A673 (cell line): ENCODE measurements around the gene INHBE. TPM values are rescaled to one million over a fixed set of nuclear protein-coding genes. Genes with fewer than 3 reads are reported as not detected.
"Not testable (repeated sequence)": the region's sequence is repeated elsewhere in the genome, so short reads cannot be mapped to it uniquely, and the experiment has no call there.

ENCODE experiments used
- BruUV-seq: library from RNA; stranded (reverse); fragments of 400-500 nt; replicated peaks from 2 replicates; lab custom pipeline; 2021; lab: Mats Ljungman, UMichigan
- CTCF ChIA-PET: fragments of 300-600 bp; sonication (Branson Sonifier 250); formaldehyde crosslinking; loops from one replicate; lab custom pipeline; 2022; ENCODE audit warnings: antibody characterized with exemption; lab: Charles Lee
- POLR2A ChIA-PET: fragments of 300-600 bp; sonication (Branson Sonifier 250); formaldehyde crosslinking; loops from one replicate; lab custom pipeline; 2022; ENCODE audit warnings: antibody characterized with exemption; ENCODE audit not compliant: low non-redundant PET; lab: Charles Lee
- DNase-seq: peaks from one replicate; pipeline ENCODE4 v3.0.0-alpha.2; 2015; ENCODE audit warnings: low spot score
- H3K27ac ChIP-seq: fragments of 200-600 bp; sonication (generic); 2 replicates; pipeline ENCODE4 v1.5.1; 2016; ENCODE audit warnings: mixed run types, low read depth, mild to moderate bottlenecking, mixed read lengths, antibody characterized with exemption, low read length; ENCODE audit not compliant: poor library complexity, severe bottlenecking
- H3K27me3 ChIP-seq: fragments of 200-600 bp; sonication (generic); replicated peaks from 2 replicates; pipeline ENCODE4 v1.6.1; 2017; ENCODE audit warnings: mixed run types, low read depth, mild to moderate bottlenecking, mixed read lengths, antibody characterized with exemption, low read length; ENCODE audit not compliant: insufficient read depth, poor library complexity
- H3K36me3 ChIP-seq: fragments of 200-600 bp; sonication (generic); 2 replicates; pipeline ENCODE4 v1.6.1; 2016; ENCODE audit warnings: mixed run types, mild to moderate bottlenecking, mixed read lengths, antibody characterized with exemption, low read length; ENCODE audit not compliant: insufficient read depth, poor library complexity, severe bottlenecking
- H3K4me1 ChIP-seq: fragments of 200-600 bp; sonication (generic); 2 replicates; pipeline ENCODE4 v1.6.1; 2017; ENCODE audit warnings: mixed run types, mild to moderate bottlenecking, mixed read lengths, antibody characterized with exemption, low read length; ENCODE audit not compliant: insufficient read depth, poor library complexity, severe bottlenecking
- H3K4me3 ChIP-seq: fragments of 200-600 bp; sonication (generic); 2 replicates; pipeline ENCODE4 v1.5.1; 2016; ENCODE audit warnings: low read depth, mixed run types, mild to moderate bottlenecking, mixed read lengths, low read length; ENCODE audit not compliant: poor library complexity, severe bottlenecking
- H3K9me3 ChIP-seq: fragments of 200-600 bp; sonication (generic); 2 replicates; pipeline ENCODE4 v1.6.1; 2016; ENCODE audit warnings: mixed run types, low read depth, mild to moderate bottlenecking, mixed read lengths, antibody characterized with exemption, low read length; ENCODE audit not compliant: poor library complexity, severe bottlenecking
- CTCF ChIP-seq: fragments of 300-800, 200-600 bp; sonication (generic); conservative IDR thresholded peaks from 2 replicates; pipeline ENCODE4 v1.5.1; 2017; ENCODE audit warnings: low read depth, mild to moderate bottlenecking, antibody characterized with exemption, low read length, moderate library complexity, mixed read lengths
- EZH2 ChIP-seq: fragments of 200-600 bp; sonication (generic); IDR thresholded peaks from 2 replicates; pipeline ENCODE4 v1.6.1; 2017; ENCODE audit warnings: borderline replicate concordance, low read depth, mild to moderate bottlenecking, mixed read lengths, antibody characterized with exemption, low read length; ENCODE audit not compliant: poor library complexity, severe bottlenecking
- intact Hi-C: fragments of 100-400 bp; cut with micrococcal nuclease; formaldehyde crosslinking; loops from one replicate; pipeline ENCODE4 v1.10.0; 2022; ENCODE audit not compliant: unreplicated experiment
- total RNA-seq: library from RNA; stranded (reverse); gene quantifications from 2 replicates; pipeline ENCODE4 v1.2.3, GENCODE V29; 2021

The INHBE gene
- total RNA-seq, 1 experiment from 2014 or later, result 0.62 TPM

DNA sequence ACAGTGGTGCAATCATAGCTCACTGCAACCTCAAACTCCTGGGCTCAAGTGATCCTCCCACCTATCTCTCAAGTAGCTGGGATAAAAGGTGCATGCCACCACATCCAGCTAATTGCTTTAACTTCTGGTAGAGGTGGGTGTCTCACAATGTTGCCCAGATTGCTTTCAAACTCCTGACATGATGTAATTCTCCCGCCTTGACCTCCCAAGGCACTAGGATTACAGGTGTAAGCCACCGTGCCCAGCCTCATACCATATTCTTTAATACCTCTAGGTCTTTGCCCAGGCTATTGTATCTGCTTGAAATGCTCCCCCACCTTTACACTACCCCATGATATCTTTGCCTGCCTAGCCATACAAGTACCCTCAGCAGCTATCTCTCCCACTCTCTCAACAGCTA is 35.6 kb upstream of the INHBE start:
- Histone ChIP-seq H3K4me1 (no peaks in the 10 kb centered on the region), H3K27ac (no peak overlapping the region), H3K9me3 (no peaks in the 10 kb centered on the region), H3K36me3 (peaks cover 9% of the 10 kb centered on the region), H3K27me3 (no peaks in the 10 kb centered on the region), H3K4me3 (no peak overlapping the region)
- ChIA-PET CTCF (no interaction called here), POLR2A (no interaction called here)
- no peak for DNase-seq
- no TSS peak for BruUV-seq
- TF ChIP-seq EZH2 (no peak), CTCF (no peak)
- intact Hi-C loops, result no loop called here

DNA sequence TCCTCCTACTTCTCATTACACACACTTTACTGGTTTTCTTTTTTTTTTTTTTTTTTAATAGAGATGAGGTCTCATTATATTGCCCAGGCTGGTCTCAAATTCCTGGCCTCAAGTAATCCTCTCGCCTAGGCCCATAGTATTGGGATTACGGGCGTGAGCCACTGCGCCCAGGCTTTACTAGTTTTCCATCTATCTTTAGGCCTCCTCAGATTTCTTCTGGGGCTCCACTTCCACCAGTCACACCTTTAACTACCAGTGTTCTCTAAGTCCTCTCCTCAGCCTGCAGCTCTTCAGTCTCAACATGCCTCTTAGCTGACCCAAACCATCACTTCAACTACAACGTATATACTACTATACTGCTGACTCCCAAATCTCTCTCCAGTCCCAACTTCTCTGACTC is 34.6 kb upstream of the INHBE start:
- H3K36me3 ChIP-seq, result peaks cover 10% of the 10 kb centered on the region
- H3K9me3 ChIP-seq, result no peaks in the 10 kb centered on the region
- H3K4me1 ChIP-seq, result no peaks in the 10 kb centered on the region
- POLR2A ChIA-PET, result no interaction called here
- no peak overlapping the region for H3K4me3 ChIP-seq
- intact Hi-C loops, result loop anchor here (1.0 kb wide), 1 partner anchor 17 kb away; no protein-coding TSS in a partner anchor
- DNase-seq, result no peak
- no peak for TF ChIP-seq EZH2
- TF ChIP-seq CTCF, result no peak
- H3K27me3 ChIP-seq, result no peaks in the 10 kb centered on the region
- no peak overlapping the region for H3K27ac ChIP-seq
- no TSS peak for BruUV-seq
- CTCF ChIA-PET, result no interaction called here

DNA sequence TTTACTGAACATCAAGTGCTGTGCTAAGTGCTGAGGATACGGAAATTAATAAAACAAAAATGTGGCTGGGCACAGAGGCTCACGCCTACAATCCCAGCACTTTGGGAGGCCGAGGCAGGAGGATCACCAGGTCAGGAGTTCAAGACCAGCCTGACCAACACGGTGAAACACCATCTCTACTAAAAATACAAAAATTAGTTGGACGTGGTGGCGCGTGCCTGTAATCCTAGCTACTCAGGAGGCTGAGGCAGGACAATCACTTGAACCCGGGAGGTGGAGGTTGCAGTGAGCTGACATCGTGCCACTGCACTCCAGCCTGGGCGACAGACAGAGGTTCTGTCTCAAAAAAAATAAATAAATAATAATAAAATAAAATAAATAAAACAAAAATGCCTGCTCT is 28.2 kb upstream of the INHBE start:
- CTCF ChIA-PET, result not testable (repeated sequence)
- POLR2A ChIA-PET, result interaction anchor here (0.7 kb wide), 1 partner anchor 37 kb away, joined by 8 read pairs; no protein-coding TSS in a partner anchor

GRCh38 chr12:57428965-57429364 is 26.1 kb upstream of the INHBE start:
- no TSS peak for BruUV-seq
- no peaks in the 10 kb centered on the region for H3K9me3 ChIP-seq
- TF ChIP-seq CTCF (no peak), EZH2 (no peak)
- H3K36me3 ChIP-seq, result peaks cover 4% of the 10 kb centered on the region
- no peaks in the 10 kb centered on the region for H3K27me3 ChIP-seq
- ChIA-PET CTCF (no interaction called here), POLR2A (no interaction called here)
- no peak for DNase-seq
- H3K4me3 ChIP-seq, result peak overlapping the region; percentile 73
- intact Hi-C loops, result no loop called here
- peak overlapping the region; percentile 84 for H3K27ac ChIP-seq
- H3K4me1 ChIP-seq, result peaks cover 13% of the 10 kb centered on the region

More for the DNA sequence above, 28.2 kb upstream of the INHBE start:
- BruUV-seq, H3K4me3 ChIP-seq, H3K27ac ChIP-seq, H3K9me3 ChIP-seq, DNase-seq, H3K27me3 ChIP-seq, intact Hi-C loops: not testable (repeated sequence)
- Histone ChIP-seq H3K4me1 (peaks cover 13% of the 10 kb centered on the region), H3K36me3 (peaks cover 10% of the 10 kb centered on the region)
